CD4-positive, alpha-beta T cell (primary cell): ENCODE measurements around the gene ABHD17A. TPM values are rescaled to one million over a fixed set of nuclear protein-coding genes. Genes with fewer than 3 reads are reported as not detected.

ENCODE experiments used
- ATAC-seq: fragments of 200-7000 bp; cut with Tn5 transposase; one replicate; pipeline ENCODE4 v1.10.0; 2022; ENCODE audit warnings: mild to moderate bottlenecking; ENCODE audit not compliant: poor library complexity
- CTCF ChIA-PET: fragments of 350-600 bp; sonication (Branson Sonifier 250); formaldehyde crosslinking; loops from one replicate; lab custom pipeline; 2021; ENCODE audit warnings: antibody characterized with exemption, inconsistent platforms; lab: Charles Lee
- POLR2A ChIA-PET: fragments of 350-600 bp; sonication (Branson Sonifier 250); formaldehyde crosslinking; loops from one replicate; lab custom pipeline; 2021; ENCODE audit warnings: antibody characterized with exemption, inconsistent platforms; lab: Charles Lee
- DNase-seq, 14 experiments: peaks; one replicate each; pipeline ENCODE4 v3.0.0-alpha.2; 2013 to 2020; ENCODE audit warnings: mixed read lengths in 2 of 14
- H3K27ac ChIP-seq, 2 donors: one replicate each; pipeline versions ENCODE4 v1.5.1 to v1.7.0; 2013; ENCODE audit warnings: low read length in 2 of 2, low read depth in 1 of 2, mild to moderate bottlenecking in 1 of 2
- H3K27me3 ChIP-seq, 2 experiments: 1 replicate in 1 of 2; 2 replicates in 1 of 2; pipeline versions ENCODE4 v1.6.1 to v1.7.0; 2013; ENCODE audit warnings: low read length in 2 of 2, control low read depth in 1 of 2, mild to moderate bottlenecking in 1 of 2, moderate library complexity in 1 of 2; ENCODE audit not compliant: insufficient read depth in 2 of 2, control insufficient read depth in 1 of 2
- H3K36me3 ChIP-seq: one replicate; pipeline ENCODE4 v1.6.1; 2013; ENCODE audit warnings: low read length, control low read depth; ENCODE audit not compliant: insufficient read depth
- H3K4me1 ChIP-seq: one replicate; pipeline ENCODE4 v1.6.1; 2013; ENCODE audit warnings: low read length, control low read depth; ENCODE audit not compliant: insufficient read depth
- H3K4me3 ChIP-seq: one replicate; pipeline ENCODE4 v1.5.1; 2013; ENCODE audit warnings: mild to moderate bottlenecking, low read length, moderate library complexity
- H3K9me3 ChIP-seq, 2 experiments: 1 replicate in 1 of 2; 2 replicates in 1 of 2; pipeline versions ENCODE4 v1.6.1 to v1.7.0; 2013; ENCODE audit warnings: low read length in 2 of 2, mild to moderate bottlenecking in 2 of 2, control low read depth in 1 of 2, moderate library complexity in 1 of 2; ENCODE audit not compliant: control insufficient read depth in 1 of 2, insufficient read depth in 1 of 2
- H3K27ac Mint-ChIP-seq: one replicate; pipeline ENCODE4 v1.8.0; 2020; ENCODE audit warnings: mixed read lengths
- H3K27me3 Mint-ChIP-seq: one replicate; pipeline ENCODE4 v1.8.0; 2021; ENCODE audit warnings: mixed read lengths
- H3K36me3 Mint-ChIP-seq: one replicate; pipeline ENCODE4 v1.8.0; 2021; ENCODE audit warnings: low read depth, mixed read lengths
- H3K4me1 Mint-ChIP-seq: one replicate; pipeline ENCODE4 v1.8.0; 2021; ENCODE audit warnings: low read depth, mixed read lengths
- H3K4me3 Mint-ChIP-seq: one replicate; pipeline ENCODE4 v1.8.0; 2020; ENCODE audit warnings: mild to moderate bottlenecking, mixed read lengths
- H3K9me3 Mint-ChIP-seq: one replicate; pipeline ENCODE4 v1.8.0; 2020; ENCODE audit warnings: mixed read lengths
- intact Hi-C, 2 experiments: fragments of 100-400 bp; cut with DNase I in 1 of 2; cut with micrococcal nuclease in 1 of 2; formaldehyde crosslinking; loops; one replicate each; pipeline versions ENCODE4 v1.15.1 to v1.9.0; 2023 to 2025; cut with DNase I, micrococcal nuclease
- total RNA-seq, 174 experiments: library from RNA in 2 of 174; stranded (reverse) in 2 of 174; gene quantifications; one replicate each; pipeline ENCODE4 v1.2.3 and lab custom pipeline; 2021 to 2026
- TF ChIP-seq, protein P1 (sequence below): fragments of 200-600 bp; IDR thresholded peaks from one replicate; pipeline ENCODE4 v1.8.0; 2022; ENCODE audit warnings: antibody characterized with exemption, mild to moderate bottlenecking

The ABHD17A gene
- total RNA-seq, 2 experiments from 2014 or later = 156 to 172 TPM

DNA sequence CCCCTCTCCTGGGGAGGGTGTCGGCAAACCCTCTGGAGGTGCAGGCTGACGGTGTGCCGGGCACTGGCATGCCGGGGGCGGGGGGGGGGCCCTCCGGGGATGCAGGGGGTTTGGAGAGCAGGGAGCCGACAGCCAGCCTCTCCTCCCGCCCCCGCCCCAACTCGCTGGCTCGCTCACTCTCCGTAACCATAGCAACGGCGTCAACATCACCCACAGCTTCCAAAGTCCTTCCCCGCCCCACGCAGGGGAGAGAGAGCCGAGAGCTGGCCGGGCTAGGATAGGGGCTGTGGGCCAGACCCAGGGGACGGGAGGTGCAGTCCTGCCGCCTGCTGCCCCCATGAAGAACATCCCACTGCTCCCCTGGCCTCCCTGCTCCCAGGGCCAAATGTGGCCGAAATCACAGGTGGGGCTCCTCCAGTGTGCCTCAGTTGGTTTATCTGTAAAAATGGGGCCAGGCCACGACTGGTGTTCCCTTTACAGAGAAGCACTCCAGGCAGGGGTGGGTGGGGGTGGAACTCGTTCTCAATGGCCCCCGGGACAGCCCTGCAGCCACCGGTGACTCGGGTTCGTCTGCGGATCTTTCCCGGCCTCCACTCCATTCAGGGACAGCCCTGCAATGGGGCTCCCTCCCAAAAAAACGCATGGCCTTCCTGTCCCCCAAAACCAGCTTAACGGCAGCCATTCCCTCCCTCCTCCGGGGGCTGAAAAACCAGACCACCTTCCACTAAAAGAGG is 25.1 kb downstream of the ABHD17A start:
- POLR2A ChIA-PET = interaction anchor here (0.6 kb wide), 1 partner anchor 389 kb away, joined by 3 read pairs; the partner anchor contains the start of gene AMH
- TF ChIP-seq, protein P1, sequence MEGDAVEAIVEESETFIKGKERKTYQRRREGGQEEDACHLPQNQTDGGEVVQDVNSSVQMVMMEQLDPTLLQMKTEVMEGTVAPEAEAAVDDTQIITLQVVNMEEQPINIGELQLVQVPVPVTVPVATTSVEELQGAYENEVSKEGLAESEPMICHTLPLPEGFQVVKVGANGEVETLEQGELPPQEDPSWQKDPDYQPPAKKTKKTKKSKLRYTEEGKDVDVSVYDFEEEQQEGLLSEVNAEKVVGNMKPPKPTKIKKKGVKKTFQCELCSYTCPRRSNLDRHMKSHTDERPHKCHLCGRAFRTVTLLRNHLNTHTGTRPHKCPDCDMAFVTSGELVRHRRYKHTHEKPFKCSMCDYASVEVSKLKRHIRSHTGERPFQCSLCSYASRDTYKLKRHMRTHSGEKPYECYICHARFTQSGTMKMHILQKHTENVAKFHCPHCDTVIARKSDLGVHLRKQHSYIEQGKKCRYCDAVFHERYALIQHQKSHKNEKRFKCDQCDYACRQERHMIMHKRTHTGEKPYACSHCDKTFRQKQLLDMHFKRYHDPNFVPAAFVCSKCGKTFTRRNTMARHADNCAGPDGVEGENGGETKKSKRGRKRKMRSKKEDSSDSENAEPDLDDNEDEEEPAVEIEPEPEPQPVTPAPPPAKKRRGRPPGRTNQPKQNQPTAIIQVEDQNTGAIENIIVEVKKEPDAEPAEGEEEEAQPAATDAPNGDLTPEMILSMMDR = no peak
- peaks cover 59% of the 10 kb centered on the region for H3K4me1 Mint-ChIP-seq

DNA sequence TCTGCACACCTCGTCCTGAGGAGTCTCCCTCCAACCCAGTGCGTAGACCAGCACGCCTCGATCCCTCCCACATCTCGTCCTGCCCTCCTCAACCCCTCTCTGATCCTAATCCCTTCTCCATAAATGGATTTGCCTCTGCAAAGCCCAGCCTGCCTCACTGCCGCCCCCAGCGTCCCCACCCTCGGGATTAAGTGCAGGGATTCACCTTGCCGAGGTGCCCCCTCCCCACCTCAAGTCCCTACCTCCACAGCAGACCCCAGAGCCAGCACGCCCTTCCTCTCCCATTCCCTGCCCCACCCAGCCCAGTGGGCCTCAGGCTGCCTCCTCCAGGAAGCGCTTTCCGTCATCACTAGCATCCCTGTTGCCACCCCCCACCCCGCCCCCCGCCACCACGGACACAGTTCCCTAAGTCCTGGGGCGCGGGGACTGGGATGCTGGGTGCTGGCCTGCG is 25.9 kb downstream of the ABHD17A start:
- Histone ChIP-seq H3K27me3 (no peaks in the 10 kb centered on the region), H3K36me3 (no peaks in the 10 kb centered on the region), H3K9me3 (no peaks in the 10 kb centered on the region), H3K27ac (peak overlapping the region; percentile 53 to 67), H3K4me1 (peaks cover 82% of the 10 kb centered on the region), H3K4me3 (no peak overlapping the region)
- ChIA-PET CTCF (no interaction called here), POLR2A (no interaction called here)
- intact Hi-C loops = no loop called here
- peaks cover 63% of the 10 kb centered on the region for H3K4me1 Mint-ChIP-seq
- TF ChIP-seq, protein P1 = no peak
- peaks cover 8% of the 10 kb centered on the region for H3K36me3 Mint-ChIP-seq
- no peaks in the 10 kb centered on the region for H3K9me3 Mint-ChIP-seq
- peak overlapping the region; percentile 96 for H3K27ac Mint-ChIP-seq
- no peaks in the 10 kb centered on the region for H3K27me3 Mint-ChIP-seq
- H3K4me3 Mint-ChIP-seq = peak overlapping the region; percentile 68
- DNase-seq = no peak
- no peak for ATAC-seq

More for the DNA sequence above, 25.1 kb downstream of the ABHD17A start:
- no peaks in the 10 kb centered on the region for H3K9me3 Mint-ChIP-seq
- no peaks in the 10 kb centered on the region for H3K27me3 Mint-ChIP-seq
- H3K4me3 Mint-ChIP-seq = peak overlapping the region; percentile 99
- peak overlapping the region; percentile 19 for H3K4me3 ChIP-seq
- no peak for ATAC-seq
- no peaks in the 10 kb centered on the region for H3K27me3 ChIP-seq
- H3K9me3 ChIP-seq = no peaks in the 10 kb centered on the region
- intact Hi-C loops = loop anchor here (5.0 kb wide), 2 partner anchors 47 to 237 kb away; partner anchors contain the start of genes ADAT3 (in 1 of the 2), IZUMO4 (in 1 of the 2), MOB3A (in 1 of the 2) and SCAMP4 (in 1 of the 2)
- DNase-seq = peak in 11 of 14 experiments; percentile 43 to 92 (median 67)
- H3K4me1 ChIP-seq = peaks cover 80% of the 10 kb centered on the region
- CTCF ChIA-PET = interaction anchor here (0.6 kb wide), 1 partner anchor 100 kb away, joined by 4 read pairs; no protein-coding TSS in a partner anchor
- H3K27ac Mint-ChIP-seq = peak overlapping the region; percentile 96
- no peaks in the 10 kb centered on the region for H3K36me3 ChIP-seq
- peaks cover 8% of the 10 kb centered on the region for H3K36me3 Mint-ChIP-seq
- peak overlapping the region; percentile 61 to 67 for H3K27ac ChIP-seq

DNA sequence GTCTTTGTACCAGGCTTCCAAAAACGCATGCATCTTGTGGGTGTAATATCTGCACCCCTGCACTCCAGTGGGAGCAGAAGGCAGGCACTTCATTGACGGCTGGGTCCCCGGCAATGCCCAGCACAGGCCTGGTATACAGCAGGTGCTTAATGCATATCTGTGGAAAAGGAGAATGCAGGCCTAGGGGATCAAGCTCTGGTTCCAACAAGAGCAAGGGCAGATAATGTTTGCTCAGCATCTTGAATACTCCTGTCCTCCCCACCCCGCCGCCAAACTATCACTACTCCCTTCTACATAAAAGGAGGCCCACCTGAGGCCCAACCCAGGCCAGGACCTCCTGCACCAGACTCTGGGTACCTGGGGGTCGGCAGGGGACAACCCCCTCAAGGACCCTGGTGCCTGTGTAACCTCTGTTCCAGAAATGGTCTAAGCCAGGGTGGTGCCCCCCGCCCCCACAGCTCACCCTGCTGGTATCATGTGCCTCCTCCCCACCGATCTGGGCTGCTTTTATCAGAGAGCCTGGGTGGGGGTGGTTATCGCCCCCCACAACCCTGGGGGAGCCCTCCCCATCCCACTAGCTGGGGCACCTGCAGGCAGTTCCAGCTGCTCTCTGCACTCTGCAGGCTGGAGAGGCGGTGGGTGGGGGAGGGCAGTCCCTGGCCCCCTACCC is 26.7 kb downstream of the ABHD17A start:
- H3K36me3 Mint-ChIP-seq = peaks cover 8% of the 10 kb centered on the region
- H3K27ac ChIP-seq = peak overlapping the region; percentile 67 to 77
- H3K36me3 ChIP-seq = no peaks in the 10 kb centered on the region
- H3K27me3 ChIP-seq = no peaks in the 10 kb centered on the region
- TF ChIP-seq, protein P1 = no peak
- peaks cover 86% of the 10 kb centered on the region for H3K4me1 ChIP-seq
- peak overlapping the region; percentile 96 for H3K27ac Mint-ChIP-seq
- H3K9me3 ChIP-seq = no peaks in the 10 kb centered on the region
- no peak overlapping the region for H3K4me3 ChIP-seq
- peaks cover 64% of the 10 kb centered on the region for H3K4me1 Mint-ChIP-seq
- ChIA-PET POLR2A (interaction anchor here (0.9 to 2.0 kb wide), 3 partner anchors 8 to 590 kb away, joined by 3 to 8 read pairs (median 4); partner anchors contain the start of gene CIRBP), CTCF (interaction anchor here (0.6 to 0.9 kb wide), 2 partner anchors 10 to 228 kb away, joined by 3 to 4 read pairs; no protein-coding TSS in a partner anchor)
- DNase-seq (peak in 2 of 14 experiments; percentile 28 to 48), ATAC-seq (no peak)
- no peaks in the 10 kb centered on the region for H3K9me3 Mint-ChIP-seq
- intact Hi-C loops = no loop called here
- peak overlapping the region; percentile 87 for H3K4me3 Mint-ChIP-seq
- no peaks in the 10 kb centered on the region for H3K27me3 Mint-ChIP-seq
